GM12872 (cell line): ENCODE measurements around the gene VANGL1.

ENCODE experiments used
- CTCF ChIP-seq: IDR thresholded peaks from 3 replicates; pipeline ENCODE4 v1.5.1; 2011; ENCODE audit warnings: low read depth, mild to moderate bottlenecking, low read length, moderate library complexity; ENCODE audit not compliant: insufficient read depth

The VANGL1 gene

GRCh38 chr1:115647507-115647906, 5.7 kb downstream of the VANGL1 start:
- TF ChIP-seq CTCF, result no peak

- TF ChIP-seq CTCF, result no peak
Observed at GRCh38 chr1:115647919-115648650, 6.3 kb downstream of the VANGL1 start.

- TF ChIP-seq CTCF, result no peak
Observed at GRCh38 chr1:115648717-115649691, 7.2 kb downstream of the VANGL1 start.

GRCh38 chr1:115649964-115650363, 8.2 kb downstream of the VANGL1 start:
- no peak for TF ChIP-seq CTCF

- no peak for TF ChIP-seq CTCF
Observed at GRCh38 chr1:115650961-115651360, 9.2 kb downstream of the VANGL1 start.

- TF ChIP-seq CTCF, result no peak
Observed at GRCh38 chr1:115651391-115651790, 9.6 kb downstream of the VANGL1 start.

- no peak for TF ChIP-seq CTCF
Observed at GRCh38 chr1:115652236-115652788, 10.5 kb downstream of the VANGL1 start.
